ENCODE measurements around the gene NOP14. TPM values are rescaled to one million over a fixed set of nuclear protein-coding genes. Genes with fewer than 3 reads are reported as not detected.

The NOP14 gene
- total and polyA plus RNA-seq, 2 donors (not counting 3 experiments of a cell fraction or from before 2014, with no cell fraction given): 9.5 to 45.2 TPM

DNA sequence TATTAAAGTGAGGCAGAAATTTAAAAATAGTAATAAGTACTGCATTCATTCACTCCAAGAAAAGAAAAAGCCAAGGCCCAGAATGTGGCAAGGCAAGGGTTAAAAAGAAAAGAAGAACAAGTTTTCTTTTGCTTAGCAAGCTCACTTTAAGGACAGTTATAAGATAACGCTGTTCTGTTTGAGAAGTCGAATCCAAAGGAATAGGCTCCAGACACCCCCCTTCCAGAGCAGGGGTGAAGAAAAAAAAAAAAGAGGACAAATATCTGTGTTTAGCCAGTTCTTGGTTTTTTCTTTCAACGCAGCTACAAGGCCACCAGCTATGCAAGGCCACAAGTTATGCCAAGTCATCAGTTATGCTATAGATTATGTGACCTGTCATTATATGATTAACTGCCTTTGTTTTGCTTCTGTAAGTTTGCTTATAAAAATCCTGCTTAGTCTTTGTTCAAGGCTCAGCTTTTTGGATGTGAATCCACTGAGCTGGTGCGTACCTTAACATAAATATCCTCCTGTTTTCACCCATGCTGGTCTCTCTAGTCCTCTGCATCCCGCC is 1.6 kb upstream of the NOP14 start:
- no peaks in the 10 kb centered on the region for H3K27me3 ChIP-seq (ENCODE audit: control insufficient read depth in 2 of 2, insufficient read depth in 2 of 2, low read length in 2 of 2)
- CTCF ChIA-PET: interaction anchor here (2.7 to 5.2 kb wide), 2 partner anchors 11 to 13 kb away, joined by 9 to 28 read pairs; no protein-coding TSS in a partner anchor

GRCh38 chr4:2963966-2964471 is 813 bp upstream of the NOP14 start:
- Histone ChIP-seq H3K36me3 (ENCODE audit: control insufficient read depth in 2 of 2, extremely low read depth in 1 of 2, insufficient read depth in 2 of 2, low read length in 2 of 2) (no peaks in the 10 kb centered on the region), H3K27me3 (ENCODE audit: control insufficient read depth in 2 of 2, insufficient read depth in 2 of 2, low read length in 2 of 2) (no peaks in the 10 kb centered on the region), H3K27ac (ENCODE audit: insufficient read depth, low read depth, low read length) (no peak overlapping the region), H3K4me1 (ENCODE audit: control insufficient read depth, extremely low read depth, insufficient read depth, low read length) (peaks cover 27% of the 10 kb centered on the region), H3K4me2 (ENCODE audit: insufficient read depth, low read length) (peak overlapping the region; percentile 97), H4K20me1 (replicated peaks; ENCODE audit: control insufficient read depth, extremely low read depth, insufficient read depth, low read length) (peaks cover 2% of the 10 kb centered on the region), H3K4me3 (replicated peaks in 1 of 3; ENCODE audit: insufficient read depth in 1 of 3, low read depth in 1 of 3, low read length in 3 of 3) (peak overlapping the region; percentile 54 to 84 (median 73)), H3K79me2 (ENCODE audit: control insufficient read depth, insufficient read depth, low read length) (peaks cover 35% of the 10 kb centered on the region), H3K9me1 (replicated peaks; ENCODE audit: control insufficient read depth, extremely low read depth, insufficient read depth, low read length) (no peaks in the 10 kb centered on the region), H3K9ac (replicated peaks; ENCODE audit: extremely low read depth, insufficient read depth, low read length) (peak overlapping the region; percentile 83), H2AFZ (ENCODE audit: low read depth, low read length) (peak overlapping the region; percentile 97), H3K9me3 (replicated peaks; ENCODE audit: control insufficient read depth, insufficient read depth, low read length) (no peaks in the 10 kb centered on the region)
- CTCF ChIA-PET: interaction anchor here (0.5 to 5.2 kb wide), 11 partner anchors 9 to 1152 kb away, joined by 3 to 28 read pairs (median 5); partner anchors contain the start of gene TNIP2
- TF ChIP-seq POLR2A (IDR thresholded peaks at IDR 0.05; ENCODE audit: low read depth, low read length): no peak
- TF ChIP-seq FOS (IDR thresholded peaks at IDR 0.05; ENCODE audit: borderline replicate concordance, insufficient read depth, low read length): no peak
- no peak for TF ChIP-seq JUN (IDR thresholded peaks at IDR 0.05; ENCODE audit: borderline replicate concordance, insufficient read depth, insufficient read length, low read depth)
- TF ChIP-seq MAX (IDR thresholded peaks at IDR 0.05; ENCODE audit: insufficient read depth, insufficient read length): no peak
- TF ChIP-seq, protein P1, sequence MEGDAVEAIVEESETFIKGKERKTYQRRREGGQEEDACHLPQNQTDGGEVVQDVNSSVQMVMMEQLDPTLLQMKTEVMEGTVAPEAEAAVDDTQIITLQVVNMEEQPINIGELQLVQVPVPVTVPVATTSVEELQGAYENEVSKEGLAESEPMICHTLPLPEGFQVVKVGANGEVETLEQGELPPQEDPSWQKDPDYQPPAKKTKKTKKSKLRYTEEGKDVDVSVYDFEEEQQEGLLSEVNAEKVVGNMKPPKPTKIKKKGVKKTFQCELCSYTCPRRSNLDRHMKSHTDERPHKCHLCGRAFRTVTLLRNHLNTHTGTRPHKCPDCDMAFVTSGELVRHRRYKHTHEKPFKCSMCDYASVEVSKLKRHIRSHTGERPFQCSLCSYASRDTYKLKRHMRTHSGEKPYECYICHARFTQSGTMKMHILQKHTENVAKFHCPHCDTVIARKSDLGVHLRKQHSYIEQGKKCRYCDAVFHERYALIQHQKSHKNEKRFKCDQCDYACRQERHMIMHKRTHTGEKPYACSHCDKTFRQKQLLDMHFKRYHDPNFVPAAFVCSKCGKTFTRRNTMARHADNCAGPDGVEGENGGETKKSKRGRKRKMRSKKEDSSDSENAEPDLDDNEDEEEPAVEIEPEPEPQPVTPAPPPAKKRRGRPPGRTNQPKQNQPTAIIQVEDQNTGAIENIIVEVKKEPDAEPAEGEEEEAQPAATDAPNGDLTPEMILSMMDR (IDR thresholded peaks at IDR 0.05; ENCODE audit: extremely low read depth in 1 of 2, insufficient read depth in 1 of 2, low read depth in 1 of 2, low read length in 2 of 2): no peak
- no peak for TF ChIP-seq EZH2 (IDR thresholded peaks at IDR 0.05; ENCODE audit: borderline replicate concordance, low read depth, low read length, severe bottlenecking)
- no peak for TF ChIP-seq GATA2 (IDR thresholded peaks at IDR 0.05; ENCODE audit: insufficient read depth, insufficient read length, low read depth, low read length)
- no peak for TF ChIP-seq POLR2AphosphoS5 (IDR thresholded peaks at IDR 0.05; ENCODE audit: insufficient read depth, low read depth, low read length)
- no peak for TF ChIP-seq MYC (IDR thresholded peaks at IDR 0.05; ENCODE audit: low read depth, low read length)
- intact Hi-C loops (cut with micrococcal nuclease) (loop anchor here (5.0 to 10.0 kb wide), 2 partner anchors 73 to 549 kb away; partner anchors contain the start of genes CFAP99 and ZFYVE28), dilution Hi-C loops (cut with MboI; ENCODE audit: extremely low pct_ligation_motif_present, low sequenced_read_pairs) (no loop called here)
- DNase-seq (ENCODE audit: low read depth, low spot score) (peak; percentile 62), FAIRE-seq (peak; percentile 37)
- BruUV-seq (replicated peaks): no TSS peak
- POLR2A ChIA-PET: interaction anchor here (0.7 to 1.0 kb wide), 2 partner anchors 15 to 480 kb away, joined by 3 to 4 read pairs; no protein-coding TSS in a partner anchor

More for the DNA sequence above, 1.6 kb upstream of the NOP14 start:
- no TSS peak for BruUV-seq (replicated peaks)
- no peak for TF ChIP-seq EZH2 (IDR thresholded peaks at IDR 0.05; ENCODE audit: borderline replicate concordance, low read depth, low read length, severe bottlenecking)
- no peak for TF ChIP-seq POLR2A (IDR thresholded peaks at IDR 0.05; ENCODE audit: low read depth, low read length)
- Histone ChIP-seq H3K9me3 (replicated peaks; ENCODE audit: control insufficient read depth, insufficient read depth, low read length) (no peaks in the 10 kb centered on the region), H3K4me1 (ENCODE audit: control insufficient read depth, extremely low read depth, insufficient read depth, low read length) (peaks cover 26% of the 10 kb centered on the region), H3K9ac (replicated peaks; ENCODE audit: extremely low read depth, insufficient read depth, low read length) (peak overlapping the region; percentile 83), H3K79me2 (ENCODE audit: control insufficient read depth, insufficient read depth, low read length) (peaks cover 29% of the 10 kb centered on the region), H3K4me2 (ENCODE audit: insufficient read depth, low read length) (peak overlapping the region; percentile 97), H2AFZ (ENCODE audit: low read depth, low read length) (no peak overlapping the region), H3K27ac (ENCODE audit: insufficient read depth, low read depth, low read length) (no peak overlapping the region), H3K36me3 (ENCODE audit: control insufficient read depth in 2 of 2, extremely low read depth in 1 of 2, insufficient read depth in 2 of 2, low read length in 2 of 2) (no peaks in the 10 kb centered on the region), H3K4me3 (replicated peaks in 1 of 3; ENCODE audit: insufficient read depth in 1 of 3, low read depth in 1 of 3, low read length in 3 of 3) (peak overlapping the region in 1 of 3 experiments; percentile 84), H4K20me1 (replicated peaks; ENCODE audit: control insufficient read depth, extremely low read depth, insufficient read depth, low read length) (no peaks in the 10 kb centered on the region), H3K9me1 (replicated peaks; ENCODE audit: control insufficient read depth, extremely low read depth, insufficient read depth, low read length) (no peaks in the 10 kb centered on the region)
- DNase-seq (ENCODE audit: low read depth, low spot score) (no peak), FAIRE-seq (peak; percentile 62)
- intact Hi-C loops (cut with micrococcal nuclease) (loop anchor here (5.0 to 10.0 kb wide), 2 partner anchors 73 to 550 kb away; partner anchors contain the start of genes CFAP99 and ZFYVE28), dilution Hi-C loops (cut with MboI; ENCODE audit: extremely low pct_ligation_motif_present, low sequenced_read_pairs) (no loop called here)
- POLR2A ChIA-PET: no interaction called here

All from endothelial cell of umbilical vein (primary cell).